Fibroblast of lung (primary cell): ENCODE data around the gene MS4A15. TPM values are rescaled to one million over a fixed set of nuclear protein-coding genes. Genes with fewer than 3 reads are reported as not detected.

Experiments
- DNase-seq, 2 donors: peaks; one replicate each; pipeline versions ENCODE4 v3.0.0 to v3.0.0-alpha.2; 2010; ENCODE audit warnings: low read depth in 2 of 2
- H2AFZ ChIP-seq: 2 replicates; pipeline ENCODE4 v1.5.1; 2012; ENCODE audit warnings: low read length, control low read depth, inconsistent platforms
- H3K27ac ChIP-seq: 2 replicates; pipeline ENCODE4 v1.5.1; 2011; ENCODE audit warnings: low read length, control low read depth; ENCODE audit not compliant: insufficient read depth
- H3K27me3 ChIP-seq: 2 replicates; pipeline ENCODE4 v1.5.1; 2011; ENCODE audit warnings: mild to moderate bottlenecking, low read length; ENCODE audit not compliant: control insufficient read depth, insufficient read depth
- H3K36me3 ChIP-seq: 2 replicates; pipeline ENCODE4 v1.5.1; 2011; ENCODE audit warnings: low read length; ENCODE audit not compliant: control insufficient read depth, insufficient read depth
- H3K4me1 ChIP-seq: 2 replicates; pipeline ENCODE4 v1.5.1; 2011; ENCODE audit warnings: low read length; ENCODE audit not compliant: control insufficient read depth, insufficient read depth; ENCODE audit errors: extremely low read depth
- H3K4me2 ChIP-seq: 2 replicates; pipeline ENCODE4 v1.5.1; 2011; ENCODE audit warnings: low read length, control low read depth; ENCODE audit not compliant: insufficient read depth; ENCODE audit errors: extremely low read depth
- H3K4me3 ChIP-seq, 4 experiments: fragments of 200-600 bp in 1 of 4; sonication (generic) in 1 of 4; replicated peaks in 1 of 4; 2 replicates each; pipeline ENCODE4 v1.5.1; 2011 to 2016; ENCODE audit warnings: low read length in 4 of 4, low read depth in 3 of 4, mild to moderate bottlenecking in 3 of 4, control low read depth in 2 of 4, inconsistent platforms in 1 of 4, mixed read lengths in 1 of 4; ENCODE audit not compliant: insufficient read depth in 1 of 4; ENCODE audit errors: control extremely low read depth in 1 of 4
- H3K79me2 ChIP-seq: 2 replicates; pipeline ENCODE4 v1.5.1; 2012; ENCODE audit warnings: mild to moderate bottlenecking, low read length, inconsistent platforms; ENCODE audit not compliant: control insufficient read depth, insufficient read depth
- H3K9ac ChIP-seq: 2 replicates; pipeline ENCODE4 v1.5.1; 2011; ENCODE audit warnings: mild to moderate bottlenecking, low read length, control low read depth; ENCODE audit not compliant: insufficient read depth
- H3K9me3 ChIP-seq: 2 replicates; pipeline ENCODE4 v1.5.1; 2012; ENCODE audit warnings: low read depth, low read length; ENCODE audit not compliant: control insufficient read depth, insufficient read depth
- H4K20me1 ChIP-seq: 2 replicates; pipeline ENCODE4 v1.5.1; 2011; ENCODE audit warnings: low read length; ENCODE audit not compliant: control insufficient read depth, insufficient read depth; ENCODE audit errors: extremely low read depth
- EZH2 ChIP-seq: IDR thresholded peaks from 2 replicates; pipeline ENCODE4 v1.5.1; 2012; ENCODE audit warnings: low read length, control low read depth, mild to moderate bottlenecking; ENCODE audit errors: missing control alignments
- polyA plus RNA-seq, 2 donors: library from polyadenylated mRNA; depleted of rRNA in 1 of 2; stranded (reverse) in 1 of 2; unstranded in 1 of 2; fragments of >200 nt; gene quantifications; 2 replicates each; pipeline ENCODE4 v1.2.1, GENCODE V29; 2011 to 2012; ENCODE audit warnings: missing spikeins in 1 of 2
- total RNA-seq: library from RNA; depleted of rRNA; stranded (reverse); fragments of >200 nt; gene quantifications from 2 replicates; pipeline ENCODE4 v1.2.1, GENCODE V29; 2014
- TF ChIP-seq, protein P1 (sequence below), 2 donors: IDR thresholded peaks in 1 of 2; conservative IDR thresholded peaks in 1 of 2; 1 replicate in 1 of 2; 2 replicates in 1 of 2; pipeline ENCODE4 v1.5.1; 2011 to 2012; ENCODE audit warnings: low read length in 2 of 2, control low read depth in 1 of 2, inconsistent platforms in 1 of 2, low read depth in 1 of 2, mild to moderate bottlenecking in 1 of 2

The MS4A15 gene
- total and polyA plus RNA-seq, 2 donors (not counting 1 experiment from before 2014, with no cell fraction given) = not detected

DNA sequence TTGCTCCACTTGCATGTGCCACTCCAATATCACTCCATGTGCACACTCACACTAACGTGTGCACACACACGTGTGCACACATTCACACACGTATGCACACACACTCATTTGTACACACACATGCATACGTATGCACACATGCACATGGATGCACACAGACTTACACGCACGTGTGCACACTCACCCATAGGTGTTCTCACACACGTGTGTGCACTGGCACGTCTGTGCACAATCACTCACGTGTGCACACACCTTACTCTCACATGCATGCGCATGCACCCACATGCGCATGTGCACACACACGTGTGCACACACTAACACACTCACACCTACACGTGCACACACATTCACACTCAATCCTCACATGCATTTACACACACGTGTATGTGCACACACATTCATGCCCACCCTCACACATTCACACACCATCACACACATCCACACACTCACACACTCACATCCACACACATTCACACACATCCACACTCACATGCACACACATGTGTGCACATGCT, 9.3 kb upstream of the MS4A15 start:
- Histone ChIP-seq H3K27ac (no peak overlapping the region), H3K9me3 (no peaks in the 10 kb centered on the region), H3K4me2 (no peak overlapping the region), H3K79me2 (no peaks in the 10 kb centered on the region), H3K4me1 (no peaks in the 10 kb centered on the region), H3K36me3 (no peaks in the 10 kb centered on the region), H3K4me3 (no peak overlapping the region), H4K20me1 (no peaks in the 10 kb centered on the region), H3K9ac (no peak overlapping the region), H2AFZ (no peak overlapping the region), H3K27me3 (no peaks in the 10 kb centered on the region)
- TF ChIP-seq, protein P1, sequence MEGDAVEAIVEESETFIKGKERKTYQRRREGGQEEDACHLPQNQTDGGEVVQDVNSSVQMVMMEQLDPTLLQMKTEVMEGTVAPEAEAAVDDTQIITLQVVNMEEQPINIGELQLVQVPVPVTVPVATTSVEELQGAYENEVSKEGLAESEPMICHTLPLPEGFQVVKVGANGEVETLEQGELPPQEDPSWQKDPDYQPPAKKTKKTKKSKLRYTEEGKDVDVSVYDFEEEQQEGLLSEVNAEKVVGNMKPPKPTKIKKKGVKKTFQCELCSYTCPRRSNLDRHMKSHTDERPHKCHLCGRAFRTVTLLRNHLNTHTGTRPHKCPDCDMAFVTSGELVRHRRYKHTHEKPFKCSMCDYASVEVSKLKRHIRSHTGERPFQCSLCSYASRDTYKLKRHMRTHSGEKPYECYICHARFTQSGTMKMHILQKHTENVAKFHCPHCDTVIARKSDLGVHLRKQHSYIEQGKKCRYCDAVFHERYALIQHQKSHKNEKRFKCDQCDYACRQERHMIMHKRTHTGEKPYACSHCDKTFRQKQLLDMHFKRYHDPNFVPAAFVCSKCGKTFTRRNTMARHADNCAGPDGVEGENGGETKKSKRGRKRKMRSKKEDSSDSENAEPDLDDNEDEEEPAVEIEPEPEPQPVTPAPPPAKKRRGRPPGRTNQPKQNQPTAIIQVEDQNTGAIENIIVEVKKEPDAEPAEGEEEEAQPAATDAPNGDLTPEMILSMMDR (conservative IDR thresholded peaks at IDR 0.05 in 1 of 2, IDR thresholded peaks at IDR 0.05 in 1 of 2; ENCODE audit: low read depth in 1 of 2, low read length in 2 of 2) = no peak
- TF ChIP-seq EZH2 = no peak
- no peak for DNase-seq

DNA sequence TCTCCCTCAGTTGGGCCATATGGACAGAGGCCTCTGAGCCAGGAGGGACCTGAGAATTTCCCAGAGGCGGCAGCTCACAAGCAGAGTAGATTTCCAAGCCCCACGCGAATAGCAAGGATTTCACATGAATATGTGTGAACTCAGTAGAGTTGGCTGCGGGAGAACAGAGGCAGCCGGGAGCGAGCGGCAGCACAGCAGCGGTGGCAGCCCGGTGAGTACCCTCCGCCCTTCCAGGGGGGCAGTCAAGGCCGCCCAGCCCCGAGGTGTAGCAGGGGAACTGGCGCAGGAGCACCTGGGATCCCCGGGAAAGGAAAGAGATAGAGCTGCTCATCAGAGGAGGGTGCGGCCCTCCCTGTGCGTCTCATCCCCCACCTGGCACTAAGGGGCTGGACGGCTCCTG, 8.4 kb upstream of the MS4A15 start:
- Histone ChIP-seq H3K27me3 (no peaks in the 10 kb centered on the region), H3K4me3 (no peak overlapping the region), H3K9ac (no peak overlapping the region), H3K4me2 (no peak overlapping the region), H3K79me2 (no peaks in the 10 kb centered on the region), H4K20me1 (no peaks in the 10 kb centered on the region), H3K27ac (no peak overlapping the region), H3K9me3 (no peaks in the 10 kb centered on the region), H3K4me1 (no peaks in the 10 kb centered on the region), H2AFZ (no peak overlapping the region), H3K36me3 (no peaks in the 10 kb centered on the region)
- TF ChIP-seq EZH2 = no peak
- TF ChIP-seq, protein P1 (conservative IDR thresholded peaks at IDR 0.05 in 1 of 2, IDR thresholded peaks at IDR 0.05 in 1 of 2; ENCODE audit: low read depth in 1 of 2, low read length in 2 of 2) = no peak
- DNase-seq = no peak

DNA sequence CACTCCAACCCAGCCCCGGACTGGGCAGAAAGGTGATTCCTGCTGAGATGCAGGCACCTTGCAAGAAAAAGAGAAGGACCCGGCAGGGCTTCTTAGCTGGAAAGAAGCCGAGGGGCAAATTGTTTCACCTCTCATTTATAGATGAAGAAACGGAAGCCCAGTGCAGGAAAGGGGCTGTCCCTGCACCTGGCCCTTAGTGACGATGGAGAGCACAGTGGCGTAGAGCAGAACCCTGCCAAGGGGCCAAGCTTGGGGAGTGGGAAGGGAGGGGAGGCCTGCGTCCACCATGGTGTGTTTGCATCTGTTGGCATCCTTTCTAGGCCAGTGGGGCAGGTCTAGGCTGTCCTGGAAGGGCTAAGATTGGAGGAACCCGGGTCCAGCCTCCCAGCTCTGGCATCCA, 7.8 kb upstream of the MS4A15 start:
- Histone ChIP-seq H3K4me3 (no peak overlapping the region), H3K9ac (no peak overlapping the region), H3K27me3 (no peaks in the 10 kb centered on the region), H3K27ac (no peak overlapping the region), H3K79me2 (no peaks in the 10 kb centered on the region), H4K20me1 (no peaks in the 10 kb centered on the region), H3K4me2 (no peak overlapping the region), H3K4me1 (no peaks in the 10 kb centered on the region), H2AFZ (no peak overlapping the region), H3K9me3 (no peaks in the 10 kb centered on the region), H3K36me3 (no peaks in the 10 kb centered on the region)
- TF ChIP-seq, protein P1 (conservative IDR thresholded peaks at IDR 0.05 in 1 of 2, IDR thresholded peaks at IDR 0.05 in 1 of 2; ENCODE audit: low read depth in 1 of 2, low read length in 2 of 2) = no peak
- no peak for TF ChIP-seq EZH2
- DNase-seq = no peak
